HCEC 1CT (cell line): ENCODE results near the gene RASSF7.

Experiments used
- DNase-seq: peaks from one replicate; pipeline ENCODE4 v3.0.0-alpha.2; 2017

Gene RASSF7

GRCh38 chr11:611001-611996 lies 50.5 kb downstream of the RASSF7 start:
- no peak for DNase-seq

- DNase-seq, result peak; percentile 28
These were observed 51.6 kb downstream of the RASSF7 start for GRCh38 chr11:612201-612960.

GRCh38 chr11:612961-613300 lies 52.2 kb downstream of the RASSF7 start:
- no peak for DNase-seq

GRCh38 chr11:613369-613968 lies 52.7 kb downstream of the RASSF7 start:
- no peak for DNase-seq
